GM06990 (cell line): ENCODE data around the gene ZNF680.

Experiments
- DNase-seq: peaks from one replicate; pipeline ENCODE4 v3.0.0-alpha.2; 2011; ENCODE audit not compliant: insufficient read length; ENCODE audit errors: extremely low read depth
- H3K27me3 ChIP-seq: replicated peaks from 2 replicates; pipeline ENCODE4 v1.6.0; 2011; ENCODE audit warnings: low read length; ENCODE audit not compliant: control insufficient read depth, insufficient read depth
- H3K36me3 ChIP-seq: 2 replicates; pipeline ENCODE4 v1.5.1; 2011; ENCODE audit warnings: low read length; ENCODE audit not compliant: control insufficient read depth, insufficient read depth
- H3K4me3 ChIP-seq: replicated peaks from 2 replicates; pipeline ENCODE4 v1.5.1; 2011; ENCODE audit warnings: low read depth, mild to moderate bottlenecking, control low read depth, low read length
- CTCF ChIP-seq: IDR thresholded peaks from 2 replicates; pipeline ENCODE4 v1.5.1; 2011; ENCODE audit warnings: low read length, control low read depth, mild to moderate bottlenecking, inconsistent platforms; ENCODE audit not compliant: insufficient read depth, poor library complexity, severe bottlenecking

Gene ZNF680

GRCh38 chr7:64551375-64552142 is 11.3 kb downstream of the ZNF680 start:
- no peaks in the 10 kb centered on the region; the same call in none of the 2 replicates for H3K36me3 ChIP-seq
- H3K27me3 ChIP-seq, result no peaks in the 10 kb centered on the region
- TF ChIP-seq CTCF, result no peak
- H3K4me3 ChIP-seq, result no peak overlapping the region
- DNase-seq, result no peak

GRCh38 chr7:64544010-64544409 is 18.9 kb downstream of the ZNF680 start:
- TF ChIP-seq CTCF, result no peak
- DNase-seq, result no peak
- no peak overlapping the region for H3K4me3 ChIP-seq
- no peaks in the 10 kb centered on the region for H3K27me3 ChIP-seq
- H3K36me3 ChIP-seq, result peaks cover 2% of the 10 kb centered on the region

GRCh38 chr7:64541438-64542359 is 21.2 kb downstream of the ZNF680 start:
- DNase-seq, result no peak
- H3K4me3 ChIP-seq, result no peak overlapping the region
- TF ChIP-seq CTCF, result no peak
- no peaks in the 10 kb centered on the region for H3K27me3 ChIP-seq
- peaks cover 2% of the 10 kb centered on the region for H3K36me3 ChIP-seq

GRCh38 chr7:64533756-64534155 is 29.1 kb downstream of the ZNF680 start:
- H3K36me3 ChIP-seq, result no peaks in the 10 kb centered on the region

GRCh38 chr7:64528770-64529169 is 34.1 kb downstream of the ZNF680 start:
- Histone ChIP-seq H3K27me3 (no peaks in the 10 kb centered on the region), H3K4me3 (no peak overlapping the region), H3K36me3 (peaks cover 10% of the 10 kb centered on the region)
- DNase-seq, result no peak
- no peak for TF ChIP-seq CTCF

More at GRCh38 chr7:64533756-64534155, 29.1 kb downstream of the ZNF680 start:
- H3K27me3 ChIP-seq, result no peaks in the 10 kb centered on the region
- H3K4me3 ChIP-seq, result no peak overlapping the region
- no peak for DNase-seq
- no peak for TF ChIP-seq CTCF
